Erythroblast (primary cell): ENCODE data around the gene PSMD13.

Experiments
- DNase-seq, 2 experiments: peaks; one replicate each; lab custom pipeline; 2025; lab: John Stamatoyannopoulos, UW
- GATA1 ChIP-seq: IDR thresholded peaks from 2 replicates; pipeline ENCODE4 v1.6.1; 2011; ENCODE audit warnings: low read depth, mild to moderate bottlenecking, control low read depth, low read length, moderate library complexity
- POLR2A ChIP-seq: IDR thresholded peaks from 2 replicates; pipeline ENCODE4 v1.6.1; 2011; ENCODE audit warnings: mild to moderate bottlenecking, low read length

PSMD13 gene

DNA sequence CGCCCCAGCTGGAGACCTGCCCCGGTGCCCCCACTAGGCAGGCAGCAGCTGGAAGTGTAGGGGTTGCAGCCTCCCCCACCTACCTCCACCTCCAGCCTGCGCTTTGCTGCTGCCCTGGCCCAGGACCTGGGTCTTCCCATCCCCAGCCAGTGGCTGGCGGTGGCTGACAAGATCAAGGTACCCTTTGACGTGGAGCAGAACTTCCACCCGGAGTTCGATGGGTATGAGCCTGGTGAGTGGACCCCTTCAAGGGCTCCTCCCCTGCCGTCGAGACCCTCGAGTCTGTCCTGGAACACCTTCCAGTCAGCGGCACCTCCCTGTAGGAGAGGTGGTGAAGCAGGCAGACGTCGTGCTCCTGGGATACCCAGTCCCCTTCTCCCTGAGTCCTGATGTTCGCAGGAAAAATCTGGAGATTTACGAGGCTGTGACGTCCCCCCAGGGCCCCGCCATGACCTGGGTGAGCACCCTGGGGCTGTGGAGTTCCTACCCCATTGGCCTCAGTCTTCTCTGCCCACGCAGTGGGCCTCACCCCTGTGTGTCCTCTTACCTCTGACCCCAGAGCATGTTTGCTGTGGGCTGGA is 56.6 kb downstream of the PSMD13 start:
- no peak for DNase-seq
- TF ChIP-seq POLR2A = no peak
- TF ChIP-seq GATA1 = no peak

DNA sequence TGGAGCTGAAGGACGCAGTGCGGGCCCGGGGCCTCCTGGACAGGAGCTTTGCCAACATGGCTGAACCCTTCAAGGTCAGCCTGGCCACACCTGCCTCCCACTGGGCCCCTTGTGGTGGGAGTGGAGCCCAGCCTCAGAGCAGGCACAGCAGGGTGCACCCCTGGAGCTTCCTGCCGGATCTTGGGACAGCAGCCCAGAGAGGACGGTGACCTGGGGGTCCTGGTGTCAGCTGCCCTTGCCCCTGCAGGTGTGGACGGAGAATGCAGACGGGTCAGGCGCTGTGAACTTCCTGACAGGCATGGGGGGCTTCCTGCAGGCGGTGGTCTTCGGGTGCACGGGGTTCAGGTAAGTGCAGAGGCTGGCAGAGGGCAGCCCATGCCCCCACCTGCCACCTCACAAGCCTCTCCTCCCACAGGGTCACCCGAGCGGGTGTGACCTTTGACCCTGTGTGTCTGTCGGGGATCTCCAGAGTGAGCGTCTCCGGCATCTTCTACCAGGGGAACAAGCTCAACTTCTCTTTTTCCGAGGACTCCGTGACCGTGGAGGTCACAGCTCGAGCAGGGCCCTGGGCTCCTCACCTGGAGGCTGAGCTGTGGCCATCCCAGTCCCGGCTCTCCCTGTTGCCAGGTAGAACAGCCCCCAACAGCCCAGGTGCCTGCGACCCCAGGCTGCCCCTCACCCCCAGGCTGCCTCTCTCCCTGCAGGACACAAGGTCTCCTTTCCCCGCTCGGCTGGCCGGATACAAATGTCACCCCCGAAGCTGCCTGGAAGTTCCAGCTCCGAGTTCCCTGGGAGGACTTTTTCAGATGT is 57.3 kb downstream of the PSMD13 start:
- no peak for DNase-seq
- TF ChIP-seq GATA1 = no peak
- no peak for TF ChIP-seq POLR2A

DNA sequence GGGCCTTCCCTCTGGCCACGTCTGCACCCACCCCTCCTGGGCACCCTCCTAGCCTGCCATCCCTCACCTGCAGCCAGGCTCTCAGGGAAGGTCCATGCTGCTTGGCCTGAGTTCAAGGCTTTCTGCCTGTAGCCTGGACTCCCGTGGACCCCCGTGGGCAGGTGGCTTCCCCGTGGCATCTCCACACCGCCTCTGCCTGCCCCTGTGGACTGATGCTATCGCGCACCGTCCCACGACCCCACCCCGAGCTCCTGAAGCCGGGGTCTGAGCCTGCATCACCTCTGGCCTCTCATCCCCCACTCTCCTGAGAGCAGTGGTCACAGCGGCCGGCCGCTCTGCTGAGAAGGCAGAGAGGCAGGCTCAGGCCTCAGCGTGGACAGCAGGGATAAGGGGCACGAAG is 58.0 kb downstream of the PSMD13 start:
- TF ChIP-seq GATA1 (no peak), POLR2A (no peak)
- no peak for DNase-seq

DNA sequence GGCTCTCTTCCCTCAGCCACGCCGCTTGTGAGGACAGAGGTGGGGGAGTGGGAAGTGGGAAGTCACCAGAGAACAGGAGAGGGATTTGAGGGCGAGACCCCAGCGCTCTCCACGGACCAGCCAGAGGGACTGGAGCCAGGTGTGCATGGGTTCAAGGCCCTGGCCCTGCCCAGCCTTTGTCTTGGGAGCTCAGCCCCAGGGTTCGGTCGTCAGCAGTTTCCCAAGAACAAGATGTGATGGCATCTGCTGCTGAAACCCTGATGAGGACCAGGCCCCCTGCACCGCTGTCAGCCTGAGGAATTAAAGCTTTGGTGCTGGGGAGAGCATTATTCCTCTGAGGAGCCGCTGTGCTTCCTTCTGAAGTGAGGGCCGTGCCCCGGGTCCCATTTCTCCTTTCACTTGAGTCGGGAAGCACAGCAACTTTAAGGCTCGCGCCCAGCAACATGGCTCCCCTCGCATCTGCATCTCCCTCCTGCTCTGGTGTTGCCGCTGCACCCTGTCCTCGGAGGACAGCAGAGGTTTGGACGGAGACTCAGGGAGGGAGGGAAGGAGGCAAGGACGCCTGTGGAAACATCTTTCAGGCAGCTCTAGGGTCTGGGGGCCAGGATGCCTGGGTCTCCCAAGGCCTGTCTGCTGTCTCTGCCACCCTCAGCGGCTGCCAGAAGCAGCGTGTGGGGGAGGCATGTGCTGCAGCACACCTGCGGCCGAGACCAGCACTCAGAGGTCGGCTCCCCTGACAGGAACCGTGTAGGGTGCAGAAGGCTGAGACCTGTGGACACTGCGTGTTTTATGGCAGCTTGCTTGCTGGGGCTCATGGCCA is 58.8 kb downstream of the PSMD13 start:
- no peak for DNase-seq
- TF ChIP-seq GATA1 = no peak

DNA sequence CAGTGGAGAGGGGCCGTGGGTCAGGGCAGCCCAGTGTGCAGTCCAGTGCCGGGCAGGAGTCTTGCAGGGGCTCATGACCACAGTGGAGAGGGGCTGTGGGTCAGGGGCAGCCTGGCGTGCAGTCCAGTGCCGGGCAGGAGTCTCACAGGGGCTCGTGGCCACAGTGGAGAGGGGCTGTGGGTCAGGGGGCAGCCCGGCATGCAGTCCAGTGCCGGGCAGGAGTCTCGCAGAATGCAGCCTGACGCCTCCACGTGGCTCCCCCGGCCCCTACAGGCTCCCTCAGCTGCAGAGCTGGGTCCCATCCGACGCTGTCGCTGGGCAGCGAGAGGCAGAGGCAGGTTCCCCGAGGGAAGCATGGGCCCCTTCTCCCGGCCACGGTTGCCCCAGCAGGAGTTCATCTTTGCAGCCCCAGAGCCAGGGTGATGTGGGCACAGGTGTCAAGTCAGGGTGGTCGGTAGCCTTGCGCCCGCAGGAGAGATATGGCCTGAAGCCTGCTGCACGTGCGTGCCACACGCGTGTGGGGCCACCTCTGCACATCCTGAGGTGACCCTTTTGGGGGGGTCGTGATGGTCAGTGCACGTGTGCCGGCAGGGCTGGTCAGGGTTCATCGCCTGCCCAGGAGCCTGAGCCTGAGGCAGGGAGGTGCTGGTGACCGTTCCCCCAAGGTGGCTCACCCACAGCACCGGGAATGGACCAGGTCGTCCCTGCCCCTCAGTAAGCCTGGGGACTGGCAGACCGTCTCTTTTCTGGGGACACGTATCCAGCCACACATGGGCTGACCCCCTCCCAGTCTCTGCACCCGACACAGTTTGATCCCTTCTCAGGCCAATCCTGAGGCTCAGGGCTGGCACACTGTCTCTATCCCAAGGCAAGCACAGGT is 59.6 kb downstream of the PSMD13 start:
- no peak for DNase-seq
- TF ChIP-seq POLR2A (no peak), GATA1 (no peak)

DNA sequence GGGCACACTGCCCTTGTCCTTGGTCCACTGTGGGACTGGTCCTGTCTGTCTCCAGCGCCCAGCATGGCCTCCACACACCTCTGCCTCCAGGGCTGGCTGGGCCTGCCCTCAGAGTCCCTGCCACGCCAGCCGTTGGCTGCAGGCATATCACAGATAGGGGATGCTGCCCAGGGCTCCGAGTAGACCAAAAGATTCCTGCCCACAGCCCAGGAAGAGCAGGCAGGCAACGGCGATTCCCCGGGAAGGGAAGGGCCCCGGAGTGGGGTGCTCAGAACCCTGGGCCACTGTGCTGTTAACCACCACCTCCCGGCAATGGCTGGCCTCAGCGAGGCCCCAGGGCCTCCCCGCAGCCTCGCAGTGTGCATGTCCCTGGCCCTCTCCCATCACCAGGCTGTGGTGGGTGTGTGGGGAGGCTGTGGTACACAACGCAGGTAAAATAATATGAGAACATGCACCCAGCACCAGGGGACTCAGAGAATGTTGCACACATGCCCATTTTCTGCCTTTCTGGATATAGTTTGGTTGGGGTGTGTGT is 60.3 kb downstream of the PSMD13 start:
- TF ChIP-seq GATA1 (no peak), POLR2A (no peak)
- DNase-seq = no peak

DNA sequence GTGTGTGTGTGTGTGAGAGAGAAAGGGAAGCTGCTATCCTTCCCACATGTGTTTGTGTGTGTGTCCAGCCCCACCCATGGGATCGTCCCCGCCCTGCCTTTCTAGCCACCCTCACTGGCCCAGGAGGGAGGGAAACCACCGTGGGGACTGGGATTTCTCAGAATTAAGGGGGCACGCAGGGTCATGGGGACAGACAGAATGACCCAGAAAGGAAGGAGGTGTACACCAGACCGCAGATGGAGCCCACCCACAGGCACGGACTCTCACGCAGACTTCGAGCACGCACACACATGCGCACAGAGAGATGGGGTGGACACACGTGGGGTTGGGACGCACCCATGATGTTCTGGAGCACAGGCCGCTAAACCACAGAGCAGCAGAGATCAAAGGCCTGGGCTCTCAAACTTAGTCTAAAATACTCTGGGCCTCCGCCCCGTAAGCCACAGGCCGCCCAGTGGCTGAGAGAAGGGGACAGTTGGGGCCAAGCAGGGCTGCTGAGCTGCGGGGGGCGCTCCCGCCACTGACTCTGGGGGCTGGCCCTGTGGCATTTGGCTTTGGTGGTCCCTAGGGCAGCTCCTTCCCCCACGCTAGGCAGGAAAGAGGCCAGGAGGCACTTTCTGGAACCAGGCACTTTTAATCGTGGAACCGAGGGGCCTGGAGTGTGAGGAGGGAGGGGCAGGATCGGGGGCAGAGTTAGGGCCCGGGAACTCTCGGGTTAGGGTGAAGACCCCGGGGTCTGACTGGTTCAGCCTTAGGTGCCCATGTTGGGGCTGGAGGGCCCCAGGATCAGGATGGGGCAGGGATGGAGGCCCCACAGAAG is 61.0 kb downstream of the PSMD13 start:
- no peak for TF ChIP-seq GATA1
- TF ChIP-seq POLR2A = no peak

DNA sequence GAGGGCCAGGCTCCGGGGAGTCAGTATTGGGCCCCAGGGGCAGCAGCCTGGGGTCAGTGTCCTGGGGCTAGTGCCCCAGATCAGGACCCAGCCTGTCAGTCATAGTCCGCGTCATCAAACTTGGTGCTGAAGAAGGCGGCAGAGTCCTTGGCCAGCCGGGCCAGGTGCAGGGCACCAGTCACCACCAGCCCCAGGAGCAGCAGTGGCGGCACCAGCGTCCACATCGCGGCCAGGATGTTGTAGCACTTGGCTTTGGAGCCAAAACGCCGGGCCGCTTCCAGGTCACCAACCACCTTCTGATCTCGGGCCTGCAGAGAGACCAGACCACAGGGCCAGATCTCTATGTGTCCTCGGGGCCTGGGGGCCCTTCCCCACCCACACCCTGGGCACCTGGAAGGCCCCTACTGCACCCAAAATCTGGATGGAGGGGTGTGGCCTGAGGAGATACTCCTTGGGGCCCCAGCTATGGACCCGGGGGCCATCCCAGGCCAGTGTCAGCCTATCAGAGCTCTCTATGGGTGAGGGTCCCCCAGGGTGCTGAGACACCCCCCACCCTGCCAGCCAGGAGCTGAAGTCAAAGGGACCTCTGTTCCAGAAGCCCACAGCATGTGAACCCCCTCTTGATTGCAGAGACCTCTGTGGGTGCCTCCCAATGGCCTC is 61.8 kb downstream of the PSMD13 start:
- no peak for DNase-seq

More for the DNA sequence above, 61.0 kb downstream of the PSMD13 start:
- DNase-seq = no peak

DNA sequence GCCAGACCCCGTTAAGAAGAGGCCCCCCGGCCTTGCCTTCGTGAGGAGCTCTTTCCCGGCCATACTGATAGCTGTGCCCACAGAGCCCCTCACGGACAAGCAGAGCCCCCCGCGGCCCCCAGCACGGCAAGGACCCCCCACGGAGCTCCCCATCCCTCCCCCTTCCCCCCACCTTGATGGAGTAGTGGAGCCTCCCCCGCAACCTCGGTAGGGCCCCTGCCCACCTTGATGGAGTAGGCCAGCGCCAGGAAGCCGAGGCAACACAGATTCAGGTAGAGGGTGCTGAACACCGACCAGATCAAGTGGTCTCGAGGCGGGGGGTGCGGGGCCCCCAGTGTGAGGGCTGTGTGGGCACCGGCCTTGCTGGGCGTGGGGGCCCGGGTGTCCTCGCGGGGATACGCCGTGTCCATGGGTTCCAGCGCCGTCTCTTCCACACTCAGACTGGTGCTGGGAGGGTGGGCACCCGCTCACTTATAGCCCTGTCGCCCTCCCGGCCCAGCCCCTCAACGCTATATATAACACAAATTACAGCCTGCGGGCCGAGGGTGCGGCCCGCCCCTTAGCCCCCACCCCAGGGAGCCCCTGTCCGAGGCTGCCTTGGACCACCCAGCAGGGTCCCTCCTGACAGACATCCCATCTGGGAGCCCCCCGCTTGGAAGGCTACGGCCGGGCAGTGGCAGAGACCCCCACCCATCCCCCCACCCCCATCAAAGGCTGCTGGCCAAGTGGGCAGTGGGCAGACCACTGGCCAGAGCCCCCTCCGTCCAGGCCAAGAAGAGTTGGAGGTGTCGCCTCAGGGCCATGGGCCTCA is 62.5 kb downstream of the PSMD13 start, which contains the start of gene IFITM5:
Gene IFITM5 (minus strand): TSS at position 446 of the 811 bp plus-strand sequence. CDS start 36 bp downstream, at position 410.
- no peak for DNase-seq
- TF ChIP-seq POLR2A (no peak), GATA1 (no peak)

More for the DNA sequence above, 61.8 kb downstream of the PSMD13 start:
- no peak for TF ChIP-seq POLR2A
- no peak for TF ChIP-seq GATA1

DNA sequence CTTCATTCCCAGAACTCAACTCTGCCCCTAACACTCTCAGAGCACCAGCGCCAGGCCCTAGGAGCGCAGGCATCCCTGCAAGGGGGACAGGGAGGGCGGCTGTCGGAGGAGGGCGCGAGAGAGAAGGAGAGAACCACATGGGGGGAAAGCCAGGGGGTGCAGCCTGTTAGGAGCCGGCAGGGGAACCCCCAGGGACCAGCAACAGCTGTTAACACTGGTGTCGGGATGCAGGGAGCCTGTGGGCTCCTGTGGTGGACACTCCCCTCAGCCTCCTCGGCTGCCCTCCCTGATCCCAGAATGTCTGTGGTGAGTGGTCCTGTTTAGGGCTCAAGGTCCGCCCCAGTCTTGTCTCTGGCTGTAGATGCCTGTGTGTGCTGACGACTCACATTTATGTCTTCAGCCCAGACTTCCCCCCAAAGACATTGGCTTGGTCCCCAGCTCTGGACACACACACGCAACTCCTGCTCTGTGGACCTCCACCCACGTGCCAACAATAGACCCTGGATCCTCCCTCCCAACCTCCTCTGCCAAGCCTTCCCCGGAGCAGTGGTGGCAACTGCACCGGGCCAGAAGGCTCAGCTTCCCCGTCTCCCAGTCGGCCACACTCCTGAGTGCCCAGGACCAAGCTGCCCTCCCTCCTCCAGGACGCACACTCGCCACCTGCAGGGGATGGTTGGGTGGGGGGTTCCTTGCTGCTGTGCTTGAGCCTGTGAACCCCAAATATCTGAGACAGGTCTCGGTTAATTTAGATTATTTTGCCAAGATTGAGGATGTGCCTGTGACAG is 63.4 kb downstream of the PSMD13 start:
- no peak for DNase-seq
- TF ChIP-seq POLR2A (no peak), GATA1 (no peak)
